A549 (cell line): Measurements from ENCODE around the gene NSL1. TPM values are rescaled to one million over a fixed set of nuclear protein-coding genes. Genes with fewer than 3 reads are reported as not detected.

Source experiments
- ATAC-seq, 2 experiments: fragments of 200-7000 bp in 1 of 2; fragments of >200 bp in 1 of 2; cut with Nextera tagmentation in 1 of 2; cut with Tn5 transposase in 1 of 2; 3 replicates each; pipeline versions ENCODE4 v1.8.0 to v1.9.1; 2018 to 2020; ENCODE audit warnings: mild to moderate bottlenecking in 1 of 2, moderate library complexity in 1 of 2
- CTCF ChIA-PET: fragments of 300-600 bp; sonication (Branson Sonifier 250); formaldehyde crosslinking; extraction: SDS; loops from one replicate; lab custom pipeline; 2021; ENCODE audit warnings: antibody characterized with exemption, inconsistent platforms; lab: Yijun Ruan, JAX
- POLR2A ChIA-PET: fragments of 350-600 bp; formaldehyde crosslinking; extraction: SDS; loops from one replicate; lab custom pipeline; 2021; ENCODE audit warnings: antibody characterized with exemption, inconsistent platforms; lab: Yijun Ruan, JAX
- DNase-seq, 2 experiments: peaks; one replicate each; pipeline versions ENCODE4 v3.0.0 to v3.0.0-alpha.2; 2011 to 2016; ENCODE audit warnings: low read depth in 1 of 2, low spot score in 1 of 2
- FAIRE-seq: peaks from 2 replicates; lab custom pipeline; 2011; peaks lifted over from hg19 to GRCh38; lab: Jason Lieb, UNC
- H3K27ac ChIP-seq, 2 experiments: fragments of >200 bp; sonication (Bioruptor Twin); formaldehyde crosslinking; 3 replicates each; pipeline ENCODE4 v1.5.1; 2016 to 2017
- H3K4me1 ChIP-seq: fragments of >200 bp; sonication (Bioruptor Twin); formaldehyde crosslinking; 3 replicates; pipeline ENCODE4 v1.6.1; 2016
- H3K4me2 ChIP-seq: fragments of >200 bp; sonication (Bioruptor Twin); formaldehyde crosslinking; 3 replicates; pipeline ENCODE4 v1.6.1; 2016
- H3K4me3 ChIP-seq: fragments of >200 bp; sonication (Bioruptor Twin); formaldehyde crosslinking; 3 replicates; pipeline ENCODE4 v1.5.1; 2016
- H3K9me3 ChIP-seq: fragments of >200 bp; sonication (Bioruptor Twin); formaldehyde crosslinking; 3 replicates; pipeline ENCODE4 v1.6.1; 2016
- CHD2 ChIP-seq: fragments of 150-350 bp; IDR thresholded peaks from 2 replicates; pipeline ENCODE4 v1.6.1; 2014; ENCODE audit warnings: low read length; ENCODE audit not compliant: partially characterized antibody
- CHD4 ChIP-seq: fragments of 200-600 bp; sonication (generic); IDR thresholded peaks from 2 replicates; pipeline ENCODE4 v1.6.1; 2016; ENCODE audit warnings: antibody characterized with exemption, mild to moderate bottlenecking, borderline replicate concordance
- CTCF ChIP-seq: fragments of >200 bp; sonication (Bioruptor Twin); formaldehyde crosslinking; IDR thresholded peaks from 3 replicates; pipeline ENCODE4 v1.5.1; 2016
- E2F6 ChIP-seq: IDR thresholded peaks from 2 replicates; pipeline ENCODE4 v1.6.1; 2012; ENCODE audit warnings: low read depth, borderline replicate concordance
- EP300 ChIP-seq, 2 experiments: fragments of >200 bp; sonication (Bioruptor Twin); formaldehyde crosslinking; IDR thresholded peaks; 2 replicates in 1 of 2; 3 replicates in 1 of 2; pipeline ENCODE4 v1.6.1; 2016 to 2017
- FOSL2 ChIP-seq, 2 experiments: fragments of 450-650 bp in 1 of 2; fragments of >200 bp in 1 of 2; sonication (Bioruptor Twin) in 1 of 2; formaldehyde crosslinking; IDR thresholded peaks; 2 replicates each; pipeline versions ENCODE4 v1.5.0 to v1.6.1; 2016 to 2020; ENCODE audit warnings: mild to moderate bottlenecking in 1 of 2, moderate library complexity in 1 of 2
- HDAC2 ChIP-seq: fragments of 200-600 bp; sonication (generic); IDR thresholded peaks from 2 replicates; pipeline ENCODE4 v1.6.1; 2016
- HES2 ChIP-seq: fragments of >200 bp; sonication (Bioruptor Twin); formaldehyde crosslinking; IDR thresholded peaks from 2 replicates; pipeline ENCODE4 v1.6.1; 2016
- HMGXB4 ChIP-seq: fragments of 250-450 bp; sonication (Bioruptor Pico); IDR thresholded peaks from 2 replicates; pipeline ENCODE4 v1.5.0; 2021; ENCODE audit warnings: mild to moderate bottlenecking, moderate library complexity, borderline replicate concordance
- HOXA7 ChIP-seq: fragments of 250-450 bp; sonication (Bioruptor Pico); IDR thresholded peaks from 2 replicates; pipeline ENCODE4 v1.5.0; 2020; ENCODE audit warnings: mild to moderate bottlenecking, moderate library complexity
- HOXB13 ChIP-seq: fragments of 250-450 bp; sonication (Bioruptor Pico); IDR thresholded peaks from 2 replicates; pipeline ENCODE4 v1.5.0; 2020; ENCODE audit warnings: low read depth, mild to moderate bottlenecking, moderate library complexity
- JUNB ChIP-seq: fragments of >200 bp; sonication (Bioruptor Twin); formaldehyde crosslinking; IDR thresholded peaks from 2 replicates; pipeline ENCODE4 v1.6.1; 2016
- KDM5A ChIP-seq: fragments of 200-600 bp; sonication (generic); IDR thresholded peaks from 2 replicates; pipeline ENCODE4 v1.6.1; 2016; ENCODE audit warnings: antibody characterized with exemption, mild to moderate bottlenecking
- MAFK ChIP-seq: fragments of 450-650 bp; IDR thresholded peaks from 2 replicates; pipeline ENCODE4 v1.6.1; 2014; ENCODE audit not compliant: partially characterized antibody
- MYC ChIP-seq: IDR thresholded peaks from 2 replicates; pipeline ENCODE4 v1.6.1; 2012; ENCODE audit warnings: mild to moderate bottlenecking, inconsistent platforms, low read length, improper control_type of control experiment, borderline replicate concordance
- POLR2AphosphoS2 ChIP-seq: conservative IDR thresholded peaks from 2 replicates; pipeline ENCODE4 v1.6.1; 2012; ENCODE audit warnings: low read length, improper control_type of control experiment, inconsistent platforms
- REST ChIP-seq: fragments of 200-600 bp; sonication (generic); IDR thresholded peaks from 2 replicates; pipeline ENCODE4 v1.6.1; 2016; ENCODE audit warnings: antibody characterized with exemption, mild to moderate bottlenecking, moderate library complexity
- TFCP2L1 ChIP-seq: fragments of 250-450 bp; sonication (Bioruptor Pico); IDR thresholded peaks from 2 replicates; pipeline ENCODE4 v1.5.0; 2021; ENCODE audit warnings: mild to moderate bottlenecking
- ZSCAN20 ChIP-seq: fragments of 250-450 bp; sonication (Bioruptor Pico); IDR thresholded peaks from 2 replicates; pipeline ENCODE4 v1.8.0; 2022; ENCODE audit warnings: mild to moderate bottlenecking, moderate library complexity
- WGBS: methylation state at CpG from one replicate; pipeline ENCODE4 v1.1.6; 2017; ENCODE audit errors: missing lambda C conversion rate; 5-methylcytosine and 5-hydroxymethylcytosine counted together
- polyA plus RNA-seq, 4 experiments: library from polyadenylated mRNA; depleted of rRNA in 3 of 4; stranded (reverse); fragments of >200 nt; fragmentation: RNase III in 1 of 4; extraction: RNeasy Plus Mini Kit Qiagen cat#74134 plus additional on column Dnase treatment in 1 of 4; gene quantifications; 2 replicates in 3 of 4; 3 replicates in 1 of 4; pipeline ENCODE4 v1.2.3, GENCODE V29; 2011 to 2017

The NSL1 gene
- polyA plus RNA-seq, 2 of the 4 experiments (the other 2 are of a cell fraction): 44.9 to 47.9 TPM

GRCh38 chr1:212678456-212679410, 112.8 kb downstream of the NSL1 start:
- POLR2A ChIA-PET: interaction anchor here (1.6 kb wide), 1 partner anchor 70 kb away, joined by 7 read pairs; the partner anchor contains the start of gene ATF3
- CTCF ChIA-PET: interaction anchor here (0.6 to 7.5 kb wide), 8 partner anchors 10 to 1107 kb away, joined by 3 to 71 read pairs (median 3); no protein-coding TSS in a partner anchor
- no peak overlapping the region for H3K4me2 ChIP-seq
- 67% methylated on average over 11 of the region's 11 CpGs for WGBS
- H3K9me3 ChIP-seq: no peaks in the 10 kb centered on the region
- no peak overlapping the region for H3K4me3 ChIP-seq
- peak in 1 of 2 experiments; percentile 27; a peak in 3 of 6 replicates for ATAC-seq
- H3K27ac ChIP-seq: no peak overlapping the region
- FAIRE-seq: no peak
- TF ChIP-seq MYC (no peak), EP300 (IDR thresholded peaks at IDR 0.05) (no peak), TFCP2L1 (CRISPR knock-in tag) (no peak), HOXA7 (CRISPR knock-in tag) (no peak), HES2 (no peak), REST (no peak), FOSL2 (IDR thresholded peaks at IDR 0.05) (no peak), FOSL2 (CRISPR knock-in tag; IDR thresholded peaks at IDR 0.05) (no peak), POLR2AphosphoS2 (no peak), HMGXB4 (CRISPR knock-in tag) (no peak), E2F6 (no peak), MAFK (no peak), HDAC2 (no peak), CTCF (no peak), JUNB (no peak), ZSCAN20 (CRISPR knock-in tag) (no peak), CHD4 (no peak), HOXB13 (no peak), CHD2 (no peak), KDM5A (no peak)
- no peak for DNase-seq
- 0 out of 3 replicates have a peak, but pooled peaks cover 6% of the 10 kb centered on the region for H3K4me1 ChIP-seq
